DND-41 (cell line): Measurements from ENCODE around the gene SLC15A1.

Source experiments
- CTCF ChIP-seq: IDR thresholded peaks from 2 replicates; pipeline ENCODE4 v1.5.1; 2012; ENCODE audit warnings: borderline replicate concordance, low read length, moderate library complexity, mild to moderate bottlenecking; ENCODE audit not compliant: poor library complexity, severe bottlenecking; ENCODE audit errors: extremely low read depth
- EZH2 ChIP-seq: IDR thresholded peaks from 3 replicates; pipeline ENCODE4 v1.6.1; 2012; ENCODE audit warnings: borderline replicate concordance, low read depth, mild to moderate bottlenecking, moderate library complexity, low read length, inconsistent platforms; ENCODE audit not compliant: severe bottlenecking

GRCh38 chr13:98730441-98730840 lies 22.0 kb downstream of the SLC15A1 start:
- TF ChIP-seq CTCF: no peak
- TF ChIP-seq EZH2: no peak
